ENCODE measurements around the gene RPL9.

DNA sequence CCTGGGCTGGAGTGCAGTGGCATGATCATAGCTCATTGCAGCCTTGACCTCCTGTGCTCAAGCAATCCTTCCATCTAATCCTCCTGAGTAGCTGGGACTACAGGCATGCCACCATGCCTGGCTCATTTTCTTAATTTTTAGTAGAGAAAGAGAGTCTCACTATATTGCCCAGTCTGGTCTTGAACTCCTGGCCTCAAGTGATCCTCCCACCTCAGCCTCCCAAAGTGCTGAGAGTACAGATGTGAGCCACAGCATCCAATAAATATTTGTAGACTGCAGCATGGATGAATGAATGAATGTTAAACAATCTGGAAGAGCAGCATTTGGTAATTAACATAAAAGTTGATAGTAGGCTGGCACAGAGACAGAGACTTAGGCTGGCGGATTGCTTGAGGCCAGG, 32.0 kb downstream of the RPL9 start:
- no peak for TF ChIP-seq CTCF (optimal IDR thresholded peaks at IDR 0.05 in 1 of 3, IDR thresholded peaks at IDR 0.05 in 1 of 3, conservative IDR thresholded peaks at IDR 0.05 in 1 of 3; ENCODE audit: extremely low read depth in 1 of 3, insufficient read depth in 2 of 3, low read length in 3 of 3)
- TF ChIP-seq EZH2 (IDR thresholded peaks at IDR 0.05; ENCODE audit: low read length): no peak
